GM12801 (cell line): Measurements from ENCODE around the gene CORIN.

ENCODE experiments used
- CTCF ChIP-seq: IDR thresholded peaks from one replicate; pipeline ENCODE4 v1.5.1; 2011; ENCODE audit warnings: control low read depth; ENCODE audit not compliant: insufficient read length; ENCODE audit errors: extremely low read depth

CORIN gene

GRCh38 chr4:47863486-47863885 lies 25.6 kb upstream of the CORIN start:
- TF ChIP-seq CTCF, result no peak

- no peak for TF ChIP-seq CTCF
These were observed 24.4 kb upstream of the CORIN start for GRCh38 chr4:47862297-47862696.

GRCh38 chr4:47860305-47860704 lies 22.4 kb upstream of the CORIN start:
- TF ChIP-seq CTCF, result no peak

GRCh38 chr4:47858006-47858405 lies 20.1 kb upstream of the CORIN start:
- TF ChIP-seq CTCF, result no peak

- TF ChIP-seq CTCF, result no peak
These were observed 18.8 kb upstream of the CORIN start for GRCh38 chr4:47856713-47857112.

GRCh38 chr4:47855350-47855749 lies 17.5 kb upstream of the CORIN start:
- no peak for TF ChIP-seq CTCF

GRCh38 chr4:47852136-47852535 lies 14.3 kb upstream of the CORIN start:
- TF ChIP-seq CTCF, result no peak

- no peak for TF ChIP-seq CTCF
These were observed 11.6 kb upstream of the CORIN start for GRCh38 chr4:47849466-47849865.
